ENCODE results near the gene CFAP69. TPM values are rescaled to one million over a fixed set of nuclear protein-coding genes. Genes with fewer than 3 reads are reported as not detected.

CFAP69 gene
- total RNA-seq, 2 donors from 2014 or later: 3.8 to 14.0 TPM

DNA sequence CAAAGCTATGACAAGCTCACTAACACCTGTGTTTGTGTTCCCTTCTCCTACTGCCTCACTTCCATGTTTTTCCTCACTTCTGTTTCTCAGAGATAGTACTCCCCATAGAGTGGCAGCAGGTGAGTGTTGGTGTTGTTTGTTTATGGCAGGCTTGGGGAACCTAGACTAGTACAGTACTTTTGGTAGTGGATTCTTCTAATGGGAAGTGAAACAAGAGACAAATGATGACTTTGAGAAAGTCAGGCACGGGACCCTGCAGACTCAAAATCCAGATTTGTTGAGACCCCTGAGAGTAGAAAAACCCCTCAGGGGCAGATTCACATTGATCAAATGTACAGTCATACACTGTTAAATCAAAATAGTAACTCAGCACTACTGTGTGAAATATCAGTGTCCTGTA lies 6.4 kb upstream of the CFAP69 start:
- Histone ChIP-seq H3K4me1 (ENCODE audit: control insufficient read depth in 1 of 2, low read depth in 2 of 2) (no peaks in the 10 kb centered on the region), H3K27me3 (replicated peaks; ENCODE audit: insufficient read depth) (no peaks in the 10 kb centered on the region), H3K36me3 (peaks cover 3% of the 10 kb centered on the region), H3K4me3 (no peak overlapping the region), H3K27ac (no peak overlapping the region), H3K9me3 (no peaks in the 10 kb centered on the region)
- ATAC-seq (ENCODE audit: insufficient number of reproducible peaks, low FRiP score, low read depth) (no peak), DNase-seq (ENCODE audit: low spot score) (no peak)
- TF ChIP-seq, protein P1, sequence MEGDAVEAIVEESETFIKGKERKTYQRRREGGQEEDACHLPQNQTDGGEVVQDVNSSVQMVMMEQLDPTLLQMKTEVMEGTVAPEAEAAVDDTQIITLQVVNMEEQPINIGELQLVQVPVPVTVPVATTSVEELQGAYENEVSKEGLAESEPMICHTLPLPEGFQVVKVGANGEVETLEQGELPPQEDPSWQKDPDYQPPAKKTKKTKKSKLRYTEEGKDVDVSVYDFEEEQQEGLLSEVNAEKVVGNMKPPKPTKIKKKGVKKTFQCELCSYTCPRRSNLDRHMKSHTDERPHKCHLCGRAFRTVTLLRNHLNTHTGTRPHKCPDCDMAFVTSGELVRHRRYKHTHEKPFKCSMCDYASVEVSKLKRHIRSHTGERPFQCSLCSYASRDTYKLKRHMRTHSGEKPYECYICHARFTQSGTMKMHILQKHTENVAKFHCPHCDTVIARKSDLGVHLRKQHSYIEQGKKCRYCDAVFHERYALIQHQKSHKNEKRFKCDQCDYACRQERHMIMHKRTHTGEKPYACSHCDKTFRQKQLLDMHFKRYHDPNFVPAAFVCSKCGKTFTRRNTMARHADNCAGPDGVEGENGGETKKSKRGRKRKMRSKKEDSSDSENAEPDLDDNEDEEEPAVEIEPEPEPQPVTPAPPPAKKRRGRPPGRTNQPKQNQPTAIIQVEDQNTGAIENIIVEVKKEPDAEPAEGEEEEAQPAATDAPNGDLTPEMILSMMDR (IDR thresholded peaks at IDR 0.05): no peak

DNA sequence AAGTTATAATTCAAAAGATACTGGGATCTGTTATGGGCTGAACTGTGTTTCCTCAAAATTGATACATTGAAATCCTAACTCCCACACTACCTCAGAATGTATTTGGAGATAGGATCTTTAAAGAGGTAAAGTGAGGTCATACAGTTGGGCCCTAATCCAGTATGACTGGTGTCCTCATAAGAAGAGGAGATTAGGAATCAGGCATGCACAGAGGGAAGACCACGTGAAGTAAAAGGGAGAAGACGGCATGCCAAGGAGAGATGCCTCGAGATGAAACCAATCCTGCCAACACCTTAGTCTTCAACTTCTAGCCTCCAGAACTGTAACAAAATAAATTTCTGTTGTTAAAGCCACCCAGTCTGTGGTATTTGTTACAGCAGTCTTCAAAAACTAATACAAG lies 5.9 kb upstream of the CFAP69 start:
- Histone ChIP-seq H3K4me3 (no peak overlapping the region), H3K9me3 (no peaks in the 10 kb centered on the region), H3K27ac (no peak overlapping the region), H3K4me1 (ENCODE audit: control insufficient read depth in 1 of 2, low read depth in 2 of 2) (peaks cover 0 to 1% of the 10 kb centered on the region in 2 donors), H3K36me3 (peaks cover 3% of the 10 kb centered on the region), H3K27me3 (replicated peaks; ENCODE audit: insufficient read depth) (no peaks in the 10 kb centered on the region)
- TF ChIP-seq, protein P1 (IDR thresholded peaks at IDR 0.05): no peak
- DNase-seq (ENCODE audit: low spot score): no peak
- ATAC-seq (ENCODE audit: insufficient number of reproducible peaks, low FRiP score, low read depth): no peak

GRCh38 chr7:90239625-90240228 lies 5.2 kb upstream of the CFAP69 start:
- Histone ChIP-seq H3K27ac (no peak overlapping the region), H3K27me3 (replicated peaks; ENCODE audit: insufficient read depth) (no peaks in the 10 kb centered on the region), H3K36me3 (peaks cover 3% of the 10 kb centered on the region), H3K4me3 (no peak overlapping the region), H3K9me3 (no peaks in the 10 kb centered on the region), H3K4me1 (ENCODE audit: control insufficient read depth in 1 of 2, low read depth in 2 of 2) (peaks cover 0 to 6% of the 10 kb centered on the region in 2 donors)
- ATAC-seq (ENCODE audit: insufficient number of reproducible peaks, low FRiP score, low read depth) (no peak), DNase-seq (ENCODE audit: low spot score) (no peak)
- TF ChIP-seq, protein P1 (IDR thresholded peaks at IDR 0.05): no peak

DNA sequence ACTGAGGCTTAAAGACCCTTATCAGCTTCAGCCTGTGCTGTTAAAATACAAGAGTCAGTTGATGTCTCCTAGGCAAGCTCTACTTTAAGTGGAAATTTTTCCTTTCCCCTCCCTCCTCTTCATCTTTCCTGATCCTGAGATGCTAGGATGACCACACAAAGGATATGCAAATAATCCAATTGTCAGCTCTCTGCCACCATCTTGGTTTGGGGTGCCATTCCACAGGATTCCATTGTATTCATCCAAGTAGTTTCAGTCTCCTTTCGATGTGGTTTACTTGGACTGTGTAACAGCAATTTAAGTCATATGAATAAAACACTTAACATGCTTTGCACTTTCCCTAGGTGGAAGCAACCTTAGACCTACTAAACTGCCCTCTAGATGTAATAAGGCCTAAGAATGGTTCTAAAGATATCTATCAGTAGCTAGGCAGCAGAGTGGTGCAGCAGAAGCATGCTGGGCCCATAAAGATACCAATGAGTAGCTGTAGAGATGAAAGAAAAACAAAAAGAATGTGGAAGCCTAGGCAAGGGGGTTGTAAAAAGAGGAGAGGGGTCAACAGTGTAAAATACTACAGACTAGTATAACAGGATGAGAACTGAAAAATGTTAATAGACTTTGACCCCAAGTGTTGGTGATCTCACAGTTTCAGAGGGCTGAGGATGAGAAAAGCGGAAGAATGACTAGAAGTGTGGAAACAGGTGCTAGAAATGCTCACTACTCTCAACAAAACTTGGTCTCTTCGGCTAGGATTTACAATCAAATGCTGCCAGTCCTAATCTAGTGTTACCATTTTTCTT lies 2.4 kb upstream of the CFAP69 start:
- H3K27me3 ChIP-seq (replicated peaks; ENCODE audit: insufficient read depth): no peaks in the 10 kb centered on the region
- no peaks in the 10 kb centered on the region for H3K9me3 ChIP-seq
- H3K4me3 ChIP-seq: no peak overlapping the region
- H3K4me1 ChIP-seq (ENCODE audit: control insufficient read depth in 1 of 2, low read depth in 2 of 2): peaks cover 5 to 19% of the 10 kb centered on the region in 2 donors
- no peak overlapping the region for H3K27ac ChIP-seq
- no peak for ATAC-seq (ENCODE audit: insufficient number of reproducible peaks, low FRiP score, low read depth)
- H3K36me3 ChIP-seq: no peaks in the 10 kb centered on the region
- no peak for DNase-seq (ENCODE audit: low spot score)
- TF ChIP-seq, protein P1 (IDR thresholded peaks at IDR 0.05): no peak

DNA sequence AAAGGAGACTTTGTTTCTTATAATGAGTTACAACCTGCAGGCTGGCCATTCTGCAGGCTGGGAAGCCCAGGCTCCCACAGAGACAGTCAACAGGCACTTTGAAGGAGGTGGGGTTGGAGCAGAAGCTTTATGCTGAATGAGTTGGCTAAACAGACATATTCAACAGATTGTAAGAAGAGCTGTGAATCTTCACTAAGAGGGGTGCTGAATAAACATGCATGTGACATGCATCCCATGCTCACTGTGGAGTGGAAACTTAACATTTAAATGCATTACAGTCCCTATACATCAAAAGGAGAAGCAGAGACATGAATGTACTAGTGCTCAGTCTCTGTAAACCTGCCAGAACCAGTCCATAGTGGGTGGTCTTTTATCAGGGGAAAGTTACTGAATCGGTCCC lies 1.4 kb upstream of the CFAP69 start:
- H3K4me3 ChIP-seq: no peak overlapping the region
- TF ChIP-seq, protein P1 (IDR thresholded peaks at IDR 0.05): no peak
- DNase-seq (ENCODE audit: low spot score) (no peak), ATAC-seq (ENCODE audit: insufficient number of reproducible peaks, low FRiP score, low read depth) (no peak)
- peaks cover 5 to 19% of the 10 kb centered on the region in 2 donors for H3K4me1 ChIP-seq (ENCODE audit: control insufficient read depth in 1 of 2, low read depth in 2 of 2)
- H3K27me3 ChIP-seq (replicated peaks; ENCODE audit: insufficient read depth): no peaks in the 10 kb centered on the region
- no peaks in the 10 kb centered on the region for H3K9me3 ChIP-seq
- no peak overlapping the region for H3K27ac ChIP-seq
- no peaks in the 10 kb centered on the region for H3K36me3 ChIP-seq
